Aorta (tissue), 5 donors: ENCODE data around the gene KLK14. TPM values are rescaled to one million over a fixed set of nuclear protein-coding genes. Genes with fewer than 3 reads are reported as not detected.

Experiments used
- ATAC-seq: fragments of 200-7000 bp; cut with Tn5 transposase; one replicate; pipeline ENCODE4 v1.9.1; 2022; ENCODE audit warnings: moderate library complexity; ENCODE audit not compliant: low FRiP score
- DNase-seq, 2 donors: peaks; one replicate each; pipeline ENCODE4 v3.0.0-alpha.2; 2020
- H3K27ac ChIP-seq, 2 donors: one replicate each; pipeline ENCODE4 v1.5.1; 2013; ENCODE audit warnings: low read length in 2 of 2, mild to moderate bottlenecking in 2 of 2, moderate library complexity in 2 of 2, control low read depth in 1 of 2, inconsistent platforms in 1 of 2, low read depth in 1 of 2
- H3K27me3 ChIP-seq, 2 donors: one replicate each; pipeline ENCODE4 v1.6.1; 2013; ENCODE audit warnings: control low read depth in 1 of 2, low read length in 1 of 2, mild to moderate bottlenecking in 1 of 2, moderate library complexity in 1 of 2; ENCODE audit not compliant: insufficient read depth in 2 of 2, control insufficient read depth in 1 of 2
- H3K36me3 ChIP-seq, 2 donors: one replicate each; pipeline ENCODE4 v1.6.1; 2013; ENCODE audit warnings: control low read depth in 1 of 2, low read length in 1 of 2, mild to moderate bottlenecking in 1 of 2; ENCODE audit not compliant: insufficient read depth in 2 of 2, control insufficient read depth in 1 of 2
- H3K4me1 ChIP-seq, 2 donors: one replicate each; pipeline ENCODE4 v1.6.1; 2013; ENCODE audit warnings: low read length in 2 of 2, control low read depth in 1 of 2, mild to moderate bottlenecking in 1 of 2, moderate library complexity in 1 of 2; ENCODE audit not compliant: insufficient read depth in 2 of 2, control insufficient read depth in 1 of 2
- H3K4me3 ChIP-seq, 2 donors: one replicate each; pipeline ENCODE4 v1.5.1; 2013; ENCODE audit warnings: low read length in 2 of 2, control low read depth in 1 of 2, mild to moderate bottlenecking in 1 of 2
- H3K9me3 ChIP-seq: one replicate; pipeline ENCODE4 v1.6.1; 2013; ENCODE audit warnings: mild to moderate bottlenecking, low read length; ENCODE audit not compliant: control insufficient read depth
- WGBS, 2 donors: extraction: QIAGEN DNeasy Blood & Tissue Kit; methylation state at CpG; one replicate each; pipeline ENCODE4 v1.1.7; 2013; 5-methylcytosine and 5-hydroxymethylcytosine counted together
- intact Hi-C, 2 donors: fragments of 100-400 bp; cut with DNase I; formaldehyde crosslinking; loops; one replicate each; pipeline versions ENCODE4 v1.14.2 to v1.15.0; 2022
- long read RNA-seq, 2 donors: library from polyadenylated mRNA; unstranded; transcript quantifications; one replicate each; pipeline ENCODE4 v2.0.0, GENCODE V29; 2020 to 2021
- polyA plus RNA-seq, 2 donors: library from polyadenylated mRNA; stranded (reverse); fragments of 200-250 nt; gene quantifications; one replicate each; pipeline ENCODE4 v1.2.3, GENCODE V29; 2013
- total RNA-seq, 2 donors: library from RNA; stranded (reverse); fragmentation: NEBNext Ultra II Directional; extraction: Animal tissue kit (Norgen Biotek cat#: 25700); gene quantifications; one replicate each; pipeline ENCODE4 v1.2.1, GENCODE V29; 2021
- donor health status: healthy with polysubstance abuse.
- donor health status: Bipolar disorder and iron deficiency.
- donor health status: DM: no; HTN: no; CAD: no.
- donor health status: DM: no; HTN: no; CAD: no.
- donor health status: DM: yes; HTN: yes; CAD: no.

The KLK14 gene, protein sequence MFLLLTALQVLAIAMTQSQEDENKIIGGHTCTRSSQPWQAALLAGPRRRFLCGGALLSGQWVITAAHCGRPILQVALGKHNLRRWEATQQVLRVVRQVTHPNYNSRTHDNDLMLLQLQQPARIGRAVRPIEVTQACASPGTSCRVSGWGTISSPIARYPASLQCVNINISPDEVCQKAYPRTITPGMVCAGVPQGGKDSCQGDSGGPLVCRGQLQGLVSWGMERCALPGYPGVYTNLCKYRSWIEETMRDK
- under 1 TPM; 0.57 to 0.71 TPM for total RNA-seq
- polyA plus RNA-seq, result under 1 TPM in 1 of 2 donors, not detected in 1; 0.10 TPM
- long read RNA-seq, donor 1, result 0 reads
- long read RNA-seq, donor 2, result 0 reads

DNA sequence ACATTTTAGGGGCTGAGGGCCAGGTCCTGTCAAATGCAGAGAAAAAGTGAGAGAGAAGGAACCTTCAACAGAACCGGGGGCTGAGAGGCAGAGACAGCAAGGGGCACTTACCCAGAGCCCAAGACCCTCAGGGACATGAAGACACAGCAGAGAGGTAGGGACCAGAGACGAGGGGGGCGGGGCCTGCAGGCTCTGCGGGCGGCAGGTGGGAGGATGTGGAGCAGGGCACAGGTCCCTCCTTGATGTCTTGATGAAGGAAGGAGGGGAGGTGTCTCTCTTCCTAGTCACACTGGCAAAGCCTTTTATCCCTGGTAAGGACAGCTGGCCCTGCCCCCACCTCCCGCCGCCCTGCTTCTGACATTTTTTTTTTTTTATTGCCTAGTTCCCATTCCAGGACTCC, at the start of gene KLK14:
Gene KLK14 (minus strand): TSS at position 277 of the 400 bp plus-strand sequence. CDS start 273 bp downstream, at position 4.
- WGBS, 2 donors, result 13 to 24% methylated on average over 7 of the region's 7 CpGs
- intact Hi-C loops, result no loop called here
- H3K36me3 ChIP-seq, result no peaks in the 10 kb centered on the region
- H3K4me1 ChIP-seq, result no peaks in the 10 kb centered on the region
- ATAC-seq, result no peak
- H3K27ac ChIP-seq, result no peak within 1 kb of the TSS
- no peak within 1 kb of the TSS for H3K4me3 ChIP-seq
- peak in 1 of 2 donors; percentile 47 for DNase-seq
- H3K9me3 ChIP-seq, result no peaks in the 10 kb centered on the region
- no peaks in the 10 kb centered on the region for H3K27me3 ChIP-seq

DNA sequence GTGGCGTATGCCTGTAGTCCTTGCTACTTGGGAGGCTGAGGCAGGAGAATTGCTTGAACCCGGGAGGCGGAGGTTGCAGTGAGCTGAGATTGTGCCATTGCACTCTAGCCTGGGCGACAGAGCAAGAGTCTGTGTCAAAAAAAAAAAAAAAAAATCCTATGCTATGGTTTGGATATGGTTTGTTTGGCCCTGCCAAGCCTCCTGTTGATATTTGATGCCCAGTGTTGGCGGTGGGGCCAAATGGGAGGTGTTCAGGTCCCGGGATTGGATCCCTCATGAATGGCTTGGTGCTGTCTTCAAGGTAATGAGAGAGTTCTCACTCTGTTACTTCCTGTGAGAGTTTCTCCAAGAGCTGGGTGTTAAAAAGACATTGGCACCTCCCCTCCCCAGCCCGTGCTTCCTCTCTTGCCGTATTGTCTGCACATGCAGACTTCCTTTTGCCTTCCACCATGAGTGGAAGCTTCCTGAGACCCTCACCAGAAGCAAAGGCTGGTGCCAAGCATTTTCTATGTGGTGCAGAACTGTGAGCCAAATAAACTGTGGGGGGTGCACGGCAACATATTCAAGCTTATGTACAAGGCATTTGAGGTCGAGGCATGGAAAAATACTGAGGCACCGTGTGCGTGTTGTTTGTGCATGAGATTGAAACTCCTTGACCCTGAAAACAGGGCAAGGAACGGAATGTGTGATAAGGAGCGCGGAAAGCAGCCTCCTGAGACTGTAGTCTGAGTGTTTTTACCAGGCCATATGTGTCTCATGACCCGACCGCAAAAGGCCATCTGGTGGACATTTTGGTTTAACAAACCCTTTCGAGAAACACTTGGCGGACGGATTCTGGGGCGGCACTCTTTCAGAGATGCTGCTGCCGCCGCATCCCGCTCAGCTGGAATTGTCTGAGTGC, 49.3 kb upstream of the KLK14 start:
- intact Hi-C loops, result no loop called here
- Histone ChIP-seq H3K27ac (no peak overlapping the region), H3K27me3 (no peaks in the 10 kb centered on the region), H3K9me3 (no peaks in the 10 kb centered on the region), H3K4me1 (no peaks in the 10 kb centered on the region), H3K4me3 (no peak overlapping the region), H3K36me3 (no peaks in the 10 kb centered on the region)
- DNase-seq (peak in 1 of 2 donors; percentile 82), ATAC-seq (no peak)
- WGBS, 2 donors, result 23 to 26% methylated on average over 24 of the region's 24 CpGs

DNA sequence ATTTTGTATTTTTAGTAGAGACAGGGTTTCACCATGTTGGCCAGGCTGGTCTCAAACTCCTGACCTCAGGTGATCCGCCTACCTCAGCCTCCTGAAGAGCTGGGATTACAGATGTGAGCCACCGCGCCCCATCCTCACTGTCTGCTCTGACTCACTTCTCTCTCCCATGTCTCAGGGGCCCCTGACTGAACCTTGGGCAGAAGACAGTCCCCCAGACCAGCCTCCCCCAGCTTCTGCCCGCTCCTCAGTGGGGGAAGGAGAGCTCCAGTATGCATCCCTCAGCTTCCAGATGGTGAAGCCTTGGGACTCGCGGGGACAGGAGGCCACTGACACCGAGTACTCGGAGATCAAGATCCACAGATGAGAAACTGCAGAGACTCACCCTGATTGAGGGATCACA, 47.0 kb upstream of the KLK14 start:
- DNase-seq (no peak), ATAC-seq (no peak)
- WGBS, 2 donors, result 70 to 80% methylated on average over 8 of the region's 8 CpGs
- Histone ChIP-seq H3K4me1 (no peaks in the 10 kb centered on the region), H3K36me3 (no peaks in the 10 kb centered on the region), H3K27me3 (no peaks in the 10 kb centered on the region), H3K27ac (no peak overlapping the region), H3K4me3 (no peak overlapping the region), H3K9me3 (no peaks in the 10 kb centered on the region)
- intact Hi-C loops, result no loop called here

DNA sequence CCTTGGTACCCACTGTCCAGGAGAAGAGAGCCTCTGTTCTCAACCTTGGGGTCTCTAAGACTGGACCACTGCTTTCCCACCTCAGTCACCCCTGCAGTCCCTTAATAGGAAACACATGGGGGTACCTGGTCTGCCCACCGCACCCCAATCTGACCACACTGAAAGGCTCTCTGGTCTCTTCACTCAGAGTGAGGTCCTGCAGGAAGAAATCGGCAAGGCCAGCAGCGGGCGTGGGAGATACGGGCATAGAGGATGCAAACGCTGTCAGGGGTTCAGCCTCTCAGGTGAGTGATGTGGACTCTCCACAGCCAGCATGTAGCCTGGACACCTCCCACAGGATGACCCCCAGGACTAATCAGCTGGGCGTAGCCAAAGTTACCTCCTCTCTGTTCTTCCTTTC, 45.5 kb upstream of the KLK14 start:
- Histone ChIP-seq H3K4me1 (no peaks in the 10 kb centered on the region), H3K27ac (no peak overlapping the region), H3K9me3 (no peaks in the 10 kb centered on the region), H3K36me3 (no peaks in the 10 kb centered on the region), H3K27me3 (no peaks in the 10 kb centered on the region), H3K4me3 (no peak overlapping the region)
- intact Hi-C loops, result no loop called here
- ATAC-seq (no peak), DNase-seq (peak in 1 of 2 donors; percentile 35)
- 87 to 97% methylated on average over 7 of the region's 7 CpGs for WGBS, 2 donors

DNA sequence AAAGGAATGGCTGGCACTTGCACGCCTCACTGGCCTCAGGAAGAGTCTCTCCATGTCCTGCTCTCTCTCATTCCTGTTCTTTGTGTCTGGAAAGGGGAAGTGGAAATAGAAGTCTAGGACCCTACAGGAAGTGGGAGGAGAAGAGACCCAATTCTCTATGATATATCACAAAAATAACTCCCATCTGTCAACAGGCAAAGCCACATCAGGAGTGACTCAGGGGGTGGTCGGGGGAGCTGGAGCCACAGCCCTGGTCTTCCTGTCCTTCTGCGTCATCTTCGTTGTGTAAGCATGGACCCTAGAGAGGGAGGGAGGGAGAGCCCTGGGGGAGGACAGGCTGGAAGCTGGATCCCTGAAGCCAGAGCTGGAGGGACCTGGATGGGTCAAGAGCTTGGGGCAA, 45.1 kb upstream of the KLK14 start:
- intact Hi-C loops, result no loop called here
- H3K36me3 ChIP-seq, result no peaks in the 10 kb centered on the region
- ATAC-seq (no peak), DNase-seq (peak in 1 of 2 donors; percentile 81)
- H3K27ac ChIP-seq, result no peak overlapping the region
- H3K9me3 ChIP-seq, result no peaks in the 10 kb centered on the region
- no peaks in the 10 kb centered on the region for H3K27me3 ChIP-seq
- WGBS, 2 donors, result 48% methylated on average over 4 of the region's 4 CpGs
- H3K4me1 ChIP-seq, result no peaks in the 10 kb centered on the region
- H3K4me3 ChIP-seq, result no peak overlapping the region

DNA sequence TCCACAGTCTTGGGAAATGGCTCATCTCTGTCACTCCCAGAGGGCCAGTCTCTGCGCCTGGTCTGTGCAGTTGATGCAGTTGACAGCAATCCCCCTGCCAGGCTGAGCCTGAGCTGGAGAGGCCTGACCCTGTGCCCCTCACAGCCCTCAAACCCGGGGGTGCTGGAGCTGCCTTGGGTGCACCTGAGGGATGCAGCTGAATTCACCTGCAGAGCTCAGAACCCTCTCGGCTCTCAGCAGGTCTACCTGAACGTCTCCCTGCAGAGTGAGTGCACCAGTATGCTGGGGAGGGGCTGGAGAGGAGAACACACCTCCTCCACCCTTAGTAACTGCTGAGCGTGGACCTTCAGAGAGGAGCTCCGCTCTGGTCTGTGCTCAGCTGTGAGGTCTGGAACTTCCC, 44.3 kb upstream of the KLK14 start:
- intact Hi-C loops, result no loop called here

DNA sequence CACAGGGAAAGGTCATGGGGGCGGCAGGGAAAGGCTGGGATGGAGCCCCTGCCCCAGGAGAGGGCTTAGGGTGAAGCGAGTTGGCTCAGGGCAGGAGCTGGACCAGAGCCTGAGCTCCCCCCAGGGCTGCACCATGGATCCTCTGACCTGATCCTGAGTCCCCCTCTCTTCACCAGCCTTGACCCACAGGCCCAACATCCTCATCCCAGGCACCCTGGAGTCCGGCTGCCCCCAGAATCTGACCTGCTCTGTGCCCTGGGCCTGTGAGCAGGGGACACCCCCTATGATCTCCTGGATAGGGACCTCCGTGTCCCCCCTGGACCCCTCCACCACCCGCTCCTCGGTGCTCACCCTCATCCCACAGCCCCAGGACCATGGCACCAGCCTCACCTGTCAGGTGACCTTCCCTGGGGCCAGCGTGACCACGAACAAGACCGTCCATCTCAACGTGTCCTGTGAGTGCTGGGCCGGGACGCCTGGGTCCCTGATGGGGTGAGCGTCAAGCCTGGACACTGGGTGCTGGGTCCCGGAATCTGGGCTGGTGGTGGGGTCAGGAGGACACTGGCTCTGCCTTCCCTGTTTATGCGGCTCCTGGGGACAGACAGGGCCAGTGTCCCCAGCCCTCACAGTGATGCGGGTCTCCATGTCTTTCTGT, 42.9 kb upstream of the KLK14 start:
- DNase-seq, result no peak
- no peak overlapping the region for H3K27ac ChIP-seq
- H3K4me1 ChIP-seq, result no peaks in the 10 kb centered on the region
- H3K27me3 ChIP-seq, result no peaks in the 10 kb centered on the region
- ATAC-seq, result no peak
- no peak overlapping the region for H3K4me3 ChIP-seq
- no peaks in the 10 kb centered on the region for H3K9me3 ChIP-seq
- WGBS, 2 donors, result 87% methylated on average over 16 of the region's 16 CpGs
- intact Hi-C loops, result no loop called here
- no peaks in the 10 kb centered on the region for H3K36me3 ChIP-seq

More for the DNA sequence above, 44.3 kb upstream of the KLK14 start:
- DNase-seq (no peak), ATAC-seq (no peak)
- Histone ChIP-seq H3K9me3 (no peaks in the 10 kb centered on the region), H3K36me3 (no peaks in the 10 kb centered on the region), H3K27me3 (no peaks in the 10 kb centered on the region), H3K4me1 (no peaks in the 10 kb centered on the region), H3K27ac (no peak overlapping the region), H3K4me3 (no peak overlapping the region)
- 41 to 52% methylated on average over 6 of the region's 6 CpGs for WGBS, 2 donors

DNA sequence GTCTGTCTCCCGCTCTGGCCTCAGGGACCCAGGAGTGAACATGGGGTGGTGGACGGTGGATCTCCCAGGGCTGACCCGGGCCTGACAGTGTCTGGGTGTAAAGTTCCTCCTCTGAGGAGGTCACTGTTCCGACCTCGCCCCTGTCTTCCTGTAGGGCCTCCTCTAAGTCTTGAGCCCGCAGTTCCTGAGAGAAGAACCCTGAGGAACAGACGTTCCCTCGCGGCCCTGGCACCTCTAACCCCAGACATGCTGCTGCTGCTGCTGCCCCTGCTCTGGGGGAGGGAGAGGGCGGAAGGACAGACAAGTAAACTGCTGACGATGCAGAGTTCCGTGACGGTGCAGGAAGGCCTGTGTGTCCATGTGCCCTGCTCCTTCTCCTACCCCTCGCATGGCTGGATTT, 42.0 kb upstream of the KLK14 start, which contains the start of gene SIGLEC9:
Gene SIGLEC9 (plus strand): TSS at position 178 of the 400 bp plus-strand sequence. CDS start 69 bp downstream, at position 247.
- no peak within 1 kb of the TSS for H3K4me3 ChIP-seq
- H3K9me3 ChIP-seq, result no peaks in the 10 kb centered on the region
- DNase-seq, result peak in 1 of 2 donors; percentile 88
- WGBS, 2 donors, result 52% methylated on average over 14 of the region's 14 CpGs
- no peak for ATAC-seq
- no peaks in the 10 kb centered on the region for H3K36me3 ChIP-seq
- intact Hi-C loops, result no loop called here
- H3K27ac ChIP-seq, result no peak within 1 kb of the TSS
- H3K4me1 ChIP-seq, result no peaks in the 10 kb centered on the region
- H3K27me3 ChIP-seq, result no peaks in the 10 kb centered on the region
